Subcutaneous abdominal adipose tissue (tissue), 5 donors: ENCODE data around the gene ADGRG3.

Source experiments
- H3K27ac ChIP-seq: one replicate; pipeline ENCODE4 v1.7.0; 2013; ENCODE audit warnings: low read depth, mild to moderate bottlenecking, inconsistent platforms, low read length, moderate library complexity
- H3K27me3 ChIP-seq, 5 donors: one replicate each; pipeline ENCODE4 v1.7.0; 2013; ENCODE audit warnings: low read length in 5 of 5, inconsistent platforms in 1 of 5; ENCODE audit not compliant: control insufficient read depth in 5 of 5, insufficient read depth in 4 of 5
- H3K36me3 ChIP-seq, 5 donors: one replicate each; pipeline ENCODE4 v1.7.0; 2013; ENCODE audit warnings: low read length in 5 of 5; ENCODE audit not compliant: control insufficient read depth in 5 of 5, insufficient read depth in 5 of 5
- H3K4me1 ChIP-seq, 5 donors: one replicate each; pipeline ENCODE4 v1.7.0; 2013; ENCODE audit warnings: low read length in 5 of 5, mild to moderate bottlenecking in 3 of 5, moderate library complexity in 1 of 5; ENCODE audit not compliant: control insufficient read depth in 5 of 5, insufficient read depth in 5 of 5
- H3K4me3 ChIP-seq, 5 donors: one replicate each; pipeline ENCODE4 v1.7.0; 2013; ENCODE audit warnings: low read length in 5 of 5, low read depth in 1 of 5
- H3K9ac ChIP-seq, 5 donors: one replicate each; pipeline ENCODE4 v1.7.0; 2013; ENCODE audit warnings: low read length in 5 of 5, mild to moderate bottlenecking in 4 of 5, moderate library complexity in 3 of 5
- H3K9me3 ChIP-seq, 5 donors: one replicate each; pipeline ENCODE4 v1.7.0; 2013; ENCODE audit warnings: low read length in 5 of 5; ENCODE audit not compliant: control insufficient read depth in 5 of 5
- donor health status: healthy.
- donor health status: healthy.
- donor health status: healthy.
- donor health status: healthy.
- donor health status: healthy.

ADGRG3 gene

GRCh38 chr16:57624044-57624688 is 43.9 kb upstream of the ADGRG3 start:
- no peak overlapping the region for H3K4me3 ChIP-seq
- H3K27me3 ChIP-seq: peaks cover 10 to 22% (median 15%) of the 10 kb centered on the region in 5 donors
- H3K9ac ChIP-seq: no peak overlapping the region
- H3K36me3 ChIP-seq: no peaks in the 10 kb centered on the region
- H3K9me3 ChIP-seq: no peaks in the 10 kb centered on the region
- peaks cover 2 to 34% (median 26%) of the 10 kb centered on the region in 5 donors for H3K4me1 ChIP-seq
- no peak overlapping the region for H3K27ac ChIP-seq

GRCh38 chr16:57624806-57625500 is 43.2 kb upstream of the ADGRG3 start:
- Histone ChIP-seq H3K4me3 (no peak overlapping the region), H3K27ac (no peak overlapping the region), H3K4me1 (peaks cover 2 to 34% (median 26%) of the 10 kb centered on the region in 5 donors), H3K9me3 (no peaks in the 10 kb centered on the region), H3K36me3 (no peaks in the 10 kb centered on the region), H3K27me3 (peaks cover 10 to 29% (median 19%) of the 10 kb centered on the region in 5 donors), H3K9ac (no peak overlapping the region)

GRCh38 chr16:57626420-57627170 is 41.5 kb upstream of the ADGRG3 start:
- Histone ChIP-seq H3K9me3 (no peaks in the 10 kb centered on the region), H3K4me3 (no peak overlapping the region), H3K4me1 (peaks cover 2 to 41% (median 26%) of the 10 kb centered on the region in 5 donors), H3K9ac (no peak overlapping the region), H3K27me3 (peaks cover 18 to 41% (median 26%) of the 10 kb centered on the region in 5 donors), H3K36me3 (no peaks in the 10 kb centered on the region), H3K27ac (peak overlapping the region; percentile 78)

- Histone ChIP-seq H3K9me3 (no peaks in the 10 kb centered on the region), H3K27me3 (peaks cover 18 to 41% (median 26%) of the 10 kb centered on the region in 5 donors), H3K4me3 (peak overlapping the region in 1 of 5 donors; percentile 84), H3K27ac (peak overlapping the region; percentile 78), H3K36me3 (no peaks in the 10 kb centered on the region), H3K9ac (peak overlapping the region in 2 of 5 donors; percentile 40 to 50), H3K4me1 (peaks cover 4 to 45% (median 23%) of the 10 kb centered on the region in 5 donors)
Measured at GRCh38 chr16:57627184-57627871, 40.8 kb upstream of the ADGRG3 start.

- H3K9me3 ChIP-seq: no peaks in the 10 kb centered on the region
- peaks cover 4 to 45% (median 15%) of the 10 kb centered on the region in 5 donors for H3K4me1 ChIP-seq
- no peaks in the 10 kb centered on the region for H3K36me3 ChIP-seq
- peak within 1 kb of the TSS; percentile 78 for H3K27ac ChIP-seq
- H3K27me3 ChIP-seq: peaks cover 18 to 41% (median 29%) of the 10 kb centered on the region in 5 donors
- peak within 1 kb of the TSS in 4 of 5 donors; percentile 45 to 91 (median 60) for H3K9ac ChIP-seq
- H3K4me3 ChIP-seq: peak within 1 kb of the TSS; percentile 41 to 84 (median 72)
Measured at GRCh38 chr16:57628008-57628781, 39.9 kb upstream of the ADGRG3 start, which contains the start of gene ADGRG1. ADGRG1 (plus strand) TSS chr16:57628630; CDS start chr16:57650288, 21,658 bp downstream.

GRCh38 chr16:57628783-57629293 is 39.3 kb upstream of the ADGRG3 start:
- Histone ChIP-seq H3K27ac (peak overlapping the region; percentile 78), H3K36me3 (no peaks in the 10 kb centered on the region), H3K9me3 (no peaks in the 10 kb centered on the region), H3K9ac (peak overlapping the region in 4 of 5 donors; percentile 45 to 91 (median 60)), H3K4me3 (peak overlapping the region; percentile 41 to 84 (median 72)), H3K27me3 (peaks cover 18 to 41% (median 31%) of the 10 kb centered on the region in 5 donors), H3K4me1 (peaks cover 4 to 49% (median 15%) of the 10 kb centered on the region in 5 donors)

- Histone ChIP-seq H3K9me3 (no peaks in the 10 kb centered on the region), H3K9ac (peak overlapping the region in 4 of 5 donors; percentile 45 to 91 (median 60)), H3K36me3 (no peaks in the 10 kb centered on the region), H3K27ac (peak overlapping the region; percentile 78), H3K4me3 (peak overlapping the region; percentile 41 to 84 (median 72)), H3K4me1 (peaks cover 4 to 59% (median 21%) of the 10 kb centered on the region in 5 donors), H3K27me3 (peaks cover 22 to 49% (median 39%) of the 10 kb centered on the region in 5 donors)
Measured at GRCh38 chr16:57629516-57630406, 38.3 kb upstream of the ADGRG3 start.

- peak overlapping the region; percentile 35 to 84 (median 66) for H3K4me3 ChIP-seq
- H3K36me3 ChIP-seq: no peaks in the 10 kb centered on the region
- no peaks in the 10 kb centered on the region for H3K9me3 ChIP-seq
- H3K4me1 ChIP-seq: peaks cover 5 to 65% (median 25%) of the 10 kb centered on the region in 5 donors
- H3K27me3 ChIP-seq: peaks cover 27 to 56% (median 41%) of the 10 kb centered on the region in 5 donors
- H3K9ac ChIP-seq: peak overlapping the region in 3 of 5 donors; percentile 45 to 91 (median 62)
- peak overlapping the region; percentile 78 for H3K27ac ChIP-seq
Measured at GRCh38 chr16:57630407-57630797, 37.7 kb upstream of the ADGRG3 start.
